ENCODE measurements around the gene PA2G4.

- TF ChIP-seq, protein P1, sequence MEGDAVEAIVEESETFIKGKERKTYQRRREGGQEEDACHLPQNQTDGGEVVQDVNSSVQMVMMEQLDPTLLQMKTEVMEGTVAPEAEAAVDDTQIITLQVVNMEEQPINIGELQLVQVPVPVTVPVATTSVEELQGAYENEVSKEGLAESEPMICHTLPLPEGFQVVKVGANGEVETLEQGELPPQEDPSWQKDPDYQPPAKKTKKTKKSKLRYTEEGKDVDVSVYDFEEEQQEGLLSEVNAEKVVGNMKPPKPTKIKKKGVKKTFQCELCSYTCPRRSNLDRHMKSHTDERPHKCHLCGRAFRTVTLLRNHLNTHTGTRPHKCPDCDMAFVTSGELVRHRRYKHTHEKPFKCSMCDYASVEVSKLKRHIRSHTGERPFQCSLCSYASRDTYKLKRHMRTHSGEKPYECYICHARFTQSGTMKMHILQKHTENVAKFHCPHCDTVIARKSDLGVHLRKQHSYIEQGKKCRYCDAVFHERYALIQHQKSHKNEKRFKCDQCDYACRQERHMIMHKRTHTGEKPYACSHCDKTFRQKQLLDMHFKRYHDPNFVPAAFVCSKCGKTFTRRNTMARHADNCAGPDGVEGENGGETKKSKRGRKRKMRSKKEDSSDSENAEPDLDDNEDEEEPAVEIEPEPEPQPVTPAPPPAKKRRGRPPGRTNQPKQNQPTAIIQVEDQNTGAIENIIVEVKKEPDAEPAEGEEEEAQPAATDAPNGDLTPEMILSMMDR (conservative IDR thresholded peaks at IDR 0.05; ENCODE audit: low read depth, low read length) = no peak
- TF ChIP-seq, protein P2, sequence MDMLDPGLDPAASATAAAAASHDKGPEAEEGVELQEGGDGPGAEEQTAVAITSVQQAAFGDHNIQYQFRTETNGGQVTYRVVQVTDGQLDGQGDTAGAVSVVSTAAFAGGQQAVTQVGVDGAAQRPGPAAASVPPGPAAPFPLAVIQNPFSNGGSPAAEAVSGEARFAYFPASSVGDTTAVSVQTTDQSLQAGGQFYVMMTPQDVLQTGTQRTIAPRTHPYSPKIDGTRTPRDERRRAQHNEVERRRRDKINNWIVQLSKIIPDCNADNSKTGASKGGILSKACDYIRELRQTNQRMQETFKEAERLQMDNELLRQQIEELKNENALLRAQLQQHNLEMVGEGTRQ (IDR thresholded peaks at IDR 0.05; ENCODE audit: low read depth, low read length) = no peak
Measured at GRCh38 chr12:56158926-56159461, 54.6 kb downstream of the PA2G4 start.
